ENCODE data around the gene NLRP5. TPM values are rescaled to one million over a fixed set of nuclear protein-coding genes. Genes with fewer than 3 reads are reported as not detected.

The NLRP5 gene
- total RNA-seq, 3 donors from 2014 or later, result not detected

DNA sequence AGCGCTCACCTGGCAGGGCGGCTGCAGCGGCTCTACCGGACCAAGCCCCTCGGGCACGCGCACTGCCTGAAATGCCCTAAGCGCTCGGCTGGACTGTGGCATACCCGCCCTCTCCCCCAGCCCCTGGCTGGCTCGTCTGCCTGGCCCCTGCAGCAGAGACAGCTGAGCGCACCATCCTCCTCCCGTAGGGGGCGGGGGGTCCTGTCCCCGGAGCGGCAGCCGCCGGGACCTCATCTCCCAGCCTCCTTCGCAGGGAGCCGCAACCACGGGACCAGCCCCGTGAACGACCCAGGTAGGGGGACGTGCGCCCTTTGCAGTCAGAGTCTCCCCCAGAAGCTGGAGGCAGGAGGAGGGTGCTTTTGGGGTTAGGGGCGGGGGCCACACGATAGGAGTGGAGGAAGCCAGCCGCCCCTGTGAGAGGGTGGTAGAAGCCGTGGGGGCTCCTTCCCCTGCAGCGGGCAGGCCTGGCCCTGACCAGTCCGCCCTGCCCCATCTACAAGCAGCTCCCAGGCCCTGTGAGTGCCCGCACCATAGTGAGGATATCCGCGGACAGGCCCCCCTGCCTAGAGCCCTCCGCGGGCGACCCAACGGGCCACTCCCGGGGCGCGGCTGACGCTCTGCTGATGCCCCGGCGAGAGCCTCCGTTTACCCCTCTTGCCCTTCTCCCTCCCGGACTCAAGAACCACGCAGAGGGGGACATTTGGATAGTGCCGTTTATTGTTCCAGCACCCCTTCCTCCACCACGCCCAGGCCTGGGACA lies 100.3 kb downstream of the NLRP5 start:
- H3K36me3 ChIP-seq (ENCODE audit: low read depth), result no peaks in the 10 kb centered on the region

GRCh38 chr19:56087647-56088496 lies 101.3 kb downstream of the NLRP5 start:
- Histone ChIP-seq H3K4me1 (ENCODE audit: low read depth) (no peaks in the 10 kb centered on the region), H3K36me3 (ENCODE audit: low read depth) (no peaks in the 10 kb centered on the region), H3K9me3 (no peaks in the 10 kb centered on the region), H3K4me3 (no peak overlapping the region)
- intact Hi-C loops (cut with DNase I, micrococcal nuclease), result loop anchor here in 1 of 2 donors (5.0 kb wide), 1 partner anchor 74 kb away; no protein-coding TSS in a partner anchor
- DNase-seq (no peak), ATAC-seq (no peak)
- TF ChIP-seq, protein P1, sequence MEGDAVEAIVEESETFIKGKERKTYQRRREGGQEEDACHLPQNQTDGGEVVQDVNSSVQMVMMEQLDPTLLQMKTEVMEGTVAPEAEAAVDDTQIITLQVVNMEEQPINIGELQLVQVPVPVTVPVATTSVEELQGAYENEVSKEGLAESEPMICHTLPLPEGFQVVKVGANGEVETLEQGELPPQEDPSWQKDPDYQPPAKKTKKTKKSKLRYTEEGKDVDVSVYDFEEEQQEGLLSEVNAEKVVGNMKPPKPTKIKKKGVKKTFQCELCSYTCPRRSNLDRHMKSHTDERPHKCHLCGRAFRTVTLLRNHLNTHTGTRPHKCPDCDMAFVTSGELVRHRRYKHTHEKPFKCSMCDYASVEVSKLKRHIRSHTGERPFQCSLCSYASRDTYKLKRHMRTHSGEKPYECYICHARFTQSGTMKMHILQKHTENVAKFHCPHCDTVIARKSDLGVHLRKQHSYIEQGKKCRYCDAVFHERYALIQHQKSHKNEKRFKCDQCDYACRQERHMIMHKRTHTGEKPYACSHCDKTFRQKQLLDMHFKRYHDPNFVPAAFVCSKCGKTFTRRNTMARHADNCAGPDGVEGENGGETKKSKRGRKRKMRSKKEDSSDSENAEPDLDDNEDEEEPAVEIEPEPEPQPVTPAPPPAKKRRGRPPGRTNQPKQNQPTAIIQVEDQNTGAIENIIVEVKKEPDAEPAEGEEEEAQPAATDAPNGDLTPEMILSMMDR (IDR thresholded peaks at IDR 0.05), result no peak

More for the DNA sequence above, 100.3 kb downstream of the NLRP5 start:
- Histone ChIP-seq H3K4me1 (ENCODE audit: low read depth) (no peaks in the 10 kb centered on the region), H3K9me3 (no peaks in the 10 kb centered on the region), H3K4me3 (no peak overlapping the region)
- intact Hi-C loops (cut with DNase I, micrococcal nuclease), result loop anchor here in 1 of 2 donors (5.0 kb wide), 1 partner anchor 75 kb away; no protein-coding TSS in a partner anchor
- ATAC-seq, result no peak
- TF ChIP-seq, protein P1 (IDR thresholded peaks at IDR 0.05), result no peak
- no peak for DNase-seq

- no peak for DNase-seq
- no peak for ATAC-seq
- TF ChIP-seq, protein P1 (IDR thresholded peaks at IDR 0.05), result no peak
- H3K4me3 ChIP-seq, result no peak overlapping the region
- H3K36me3 ChIP-seq (ENCODE audit: low read depth), result no peaks in the 10 kb centered on the region
- H3K4me1 ChIP-seq (ENCODE audit: low read depth), result no peaks in the 10 kb centered on the region
- H3K9me3 ChIP-seq, result no peaks in the 10 kb centered on the region
- intact Hi-C loops (cut with DNase I, micrococcal nuclease), result loop anchor here in 1 of 2 donors (5.0 kb wide), 1 partner anchor 74 kb away; no protein-coding TSS in a partner anchor
Observed at GRCh38 chr19:56088497-56089215, 102.1 kb downstream of the NLRP5 start.

- H3K36me3 ChIP-seq (ENCODE audit: low read depth), result no peaks in the 10 kb centered on the region
- no peaks in the 10 kb centered on the region for H3K4me1 ChIP-seq (ENCODE audit: low read depth)
- intact Hi-C loops (cut with DNase I, micrococcal nuclease), result loop anchor here in 1 of 2 donors (5.0 kb wide), 1 partner anchor 73 kb away; no protein-coding TSS in a partner anchor
- ATAC-seq (no peak), DNase-seq (no peak)
- H3K4me3 ChIP-seq, result no peak overlapping the region
- no peaks in the 10 kb centered on the region for H3K9me3 ChIP-seq
- TF ChIP-seq, protein P1 (IDR thresholded peaks at IDR 0.05), result no peak
Observed at GRCh38 chr19:56089344-56089743, 102.8 kb downstream of the NLRP5 start.

DNA sequence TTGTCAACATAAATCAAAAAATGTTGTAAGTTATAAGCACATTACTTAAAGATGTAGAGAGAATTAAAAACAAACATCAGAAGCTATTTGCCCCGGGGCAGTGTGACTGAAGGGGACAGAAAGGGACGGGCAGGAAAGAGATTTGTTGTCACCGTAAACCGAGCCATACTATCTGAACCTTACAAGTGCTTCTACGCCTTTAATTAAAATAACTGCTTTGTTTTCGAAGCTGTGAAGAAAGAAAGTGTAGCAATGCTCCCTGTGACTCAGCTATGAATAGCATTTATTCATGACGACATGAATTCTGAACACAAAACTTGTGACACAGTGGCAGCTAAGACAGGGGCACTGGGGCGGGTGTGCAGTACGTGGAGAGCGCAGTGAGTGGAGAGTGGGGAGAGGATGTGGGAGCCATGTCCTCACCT lies 104.5 kb downstream of the NLRP5 start:
- intact Hi-C loops (cut with DNase I, micrococcal nuclease), result no loop called here
- TF ChIP-seq, protein P1 (IDR thresholded peaks at IDR 0.05), result no peak
- Histone ChIP-seq H3K36me3 (ENCODE audit: low read depth) (no peaks in the 10 kb centered on the region), H3K4me1 (ENCODE audit: low read depth) (no peaks in the 10 kb centered on the region), H3K9me3 (no peaks in the 10 kb centered on the region), H3K4me3 (no peak overlapping the region)
- no peak for ATAC-seq
- peak in 1 of 3 donors; percentile 1 for DNase-seq
